GM18873 (cell line): ENCODE measurements around the gene DOHH.

Experiments used
- ATAC-seq: cut with Tn5 transposase; IDR thresholded peaks from one replicate; pipeline ENCODE4 v1.9.1; 2021; ENCODE audit warnings: mild to moderate bottlenecking, moderate library complexity, moderate number of reproducible peaks; ENCODE audit not compliant: unreplicated experiment, low FRiP score

Gene DOHH

DNA sequence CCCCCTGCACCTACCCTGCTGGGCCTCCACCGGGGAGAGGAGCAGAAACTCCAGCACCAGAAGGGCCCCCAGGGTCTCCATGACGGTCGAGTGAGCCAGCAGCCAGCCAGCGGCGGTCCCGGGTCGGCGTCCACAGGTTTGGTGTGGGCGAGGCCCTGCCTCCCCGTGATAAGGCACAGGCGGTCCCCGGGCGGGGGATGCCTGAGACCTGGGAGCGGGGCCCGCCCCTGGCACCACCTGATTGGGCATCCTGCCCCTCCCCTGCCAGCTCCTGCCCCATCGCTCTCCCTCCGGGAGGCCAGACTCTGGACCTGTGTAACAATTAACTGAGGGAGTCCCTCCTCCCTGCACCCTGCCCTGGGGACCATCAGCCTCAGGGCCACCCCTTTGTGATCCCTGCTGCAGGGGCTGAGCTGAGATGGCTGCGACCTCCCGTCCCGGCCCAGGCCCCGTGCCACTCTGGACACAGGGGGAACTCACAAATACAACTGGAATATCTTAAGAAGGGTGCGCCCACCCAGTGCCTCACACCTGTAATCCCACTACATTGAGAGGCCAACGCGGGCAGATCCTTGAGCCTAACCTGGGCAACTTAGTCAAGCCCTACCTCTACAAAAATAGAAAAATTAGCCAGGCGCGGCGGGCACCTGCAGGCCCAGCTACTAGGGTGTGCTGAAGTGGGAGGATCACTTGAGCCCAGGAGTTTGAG, 19.9 kb downstream of the DOHH start, which contains the start of gene SMIM24:
Gene SMIM24 (minus strand): TSS at position 143 of the 709 bp plus-strand sequence. CDS start 62 bp downstream, at position 81.
- no peak for ATAC-seq

DNA sequence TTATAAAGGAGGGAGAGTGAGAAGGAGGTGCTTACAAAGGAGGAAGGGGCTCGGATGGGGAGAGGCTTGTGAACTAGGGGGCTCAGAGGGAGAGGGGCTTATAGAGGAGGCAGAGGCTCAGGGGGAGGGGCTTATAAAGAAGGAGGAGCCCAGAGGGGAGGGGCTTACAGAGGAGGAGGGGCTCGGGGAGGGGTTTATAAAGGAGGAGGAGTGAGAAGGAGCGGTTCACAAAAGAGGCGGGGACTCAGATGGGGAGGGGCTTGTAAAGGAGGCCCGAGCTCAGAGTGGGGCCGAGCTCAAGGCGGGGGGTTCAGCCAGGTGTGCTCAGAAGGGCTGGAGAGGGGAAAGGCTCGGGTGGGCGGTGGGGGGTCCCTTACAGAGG, 20.6 kb downstream of the DOHH start:
- no peak for ATAC-seq

DNA sequence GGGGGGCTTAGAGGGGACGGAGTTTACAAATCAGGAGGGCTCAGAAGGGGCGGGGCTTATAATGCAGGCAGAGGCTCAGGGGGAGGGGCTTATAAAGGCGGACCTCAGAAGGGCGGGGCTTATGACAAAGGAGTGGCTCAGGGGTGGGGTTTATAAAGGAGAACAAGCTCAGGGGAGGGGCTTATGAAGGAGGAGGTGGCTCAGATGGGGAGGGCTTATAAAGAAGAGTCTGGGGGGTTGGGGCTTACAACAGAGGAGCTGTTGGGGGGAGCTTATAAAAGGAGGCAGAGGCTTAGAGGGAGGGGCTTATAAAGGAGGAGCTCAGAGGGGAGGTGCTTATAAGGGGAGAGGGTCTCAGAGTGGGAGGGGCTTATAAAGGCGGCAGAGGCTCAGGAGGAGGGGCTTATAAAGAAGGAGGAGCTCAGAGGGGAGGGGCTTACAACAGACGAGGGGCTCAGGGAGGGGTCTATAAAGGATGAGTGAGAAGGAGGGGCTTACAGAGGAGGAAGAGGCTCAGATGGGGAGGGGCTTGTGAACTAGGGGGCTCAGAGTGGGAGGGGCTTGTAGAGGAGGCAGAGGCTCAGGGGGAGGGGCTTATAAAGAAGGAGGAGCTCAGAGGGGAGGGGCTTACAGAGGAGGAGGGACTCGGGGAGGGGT, 21.2 kb downstream of the DOHH start:
- no peak for ATAC-seq

DNA sequence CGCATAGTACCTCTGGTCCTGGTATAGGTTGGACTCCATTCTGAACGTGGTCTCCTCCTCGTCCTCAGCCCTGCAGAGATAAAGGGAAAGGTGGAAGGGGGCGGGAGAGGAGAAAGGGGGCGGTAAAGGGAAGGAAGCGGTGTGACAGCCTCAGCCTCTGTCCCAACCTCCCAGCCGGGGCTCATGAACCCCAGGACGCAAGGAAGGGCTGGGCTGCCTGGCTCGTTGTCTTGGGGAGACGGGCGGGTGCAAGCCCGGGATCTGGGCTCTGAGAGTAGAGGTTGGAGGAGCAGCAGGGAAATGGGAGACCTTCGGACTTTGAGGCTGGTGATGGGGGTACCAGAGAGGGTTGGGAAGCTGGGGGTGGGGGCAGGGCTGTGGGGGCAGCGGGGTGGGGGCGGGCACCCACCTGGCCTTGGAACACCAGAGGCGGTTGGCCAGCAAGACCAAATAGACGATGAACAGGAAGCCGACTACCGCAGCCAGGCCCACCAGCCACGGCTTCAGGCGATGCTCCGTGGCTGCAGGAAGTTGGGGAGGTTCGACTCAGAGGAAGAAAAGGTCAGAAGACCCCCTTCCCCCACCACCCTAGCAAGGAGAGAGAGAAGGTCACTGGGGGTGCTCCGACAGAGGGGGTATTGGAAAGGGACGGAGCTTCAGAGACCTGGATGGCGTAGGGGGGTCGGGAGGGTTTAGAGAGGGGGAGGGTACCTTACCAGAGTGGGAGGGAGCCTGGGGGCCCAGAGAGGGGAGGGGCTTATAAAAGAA, 21.9 kb downstream of the DOHH start:
- ATAC-seq, result no peak

DNA sequence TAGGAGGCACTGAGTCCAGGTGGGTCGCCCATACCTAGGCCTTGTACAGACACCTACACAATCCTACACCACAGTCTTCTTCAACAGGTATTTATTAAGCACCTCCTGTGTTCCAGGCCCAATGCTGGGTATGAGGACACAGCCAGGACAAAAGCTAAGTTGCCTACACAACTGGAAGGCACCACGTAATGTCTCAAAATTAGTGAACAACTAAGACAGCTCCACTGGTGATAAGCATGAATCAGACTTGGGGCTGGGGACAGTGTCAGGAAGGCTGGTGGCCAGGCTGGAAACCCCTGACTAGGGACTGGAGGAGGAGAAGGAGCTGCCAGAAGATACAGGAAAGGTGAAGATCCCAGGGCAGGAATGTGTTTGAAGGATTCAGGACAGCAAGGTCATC, 22.5 kb downstream of the DOHH start:
- ATAC-seq, result no peak

- no peak for ATAC-seq
These were observed 23.0 kb downstream of the DOHH start for GRCh38 chr19:3477506-3477905.

DNA sequence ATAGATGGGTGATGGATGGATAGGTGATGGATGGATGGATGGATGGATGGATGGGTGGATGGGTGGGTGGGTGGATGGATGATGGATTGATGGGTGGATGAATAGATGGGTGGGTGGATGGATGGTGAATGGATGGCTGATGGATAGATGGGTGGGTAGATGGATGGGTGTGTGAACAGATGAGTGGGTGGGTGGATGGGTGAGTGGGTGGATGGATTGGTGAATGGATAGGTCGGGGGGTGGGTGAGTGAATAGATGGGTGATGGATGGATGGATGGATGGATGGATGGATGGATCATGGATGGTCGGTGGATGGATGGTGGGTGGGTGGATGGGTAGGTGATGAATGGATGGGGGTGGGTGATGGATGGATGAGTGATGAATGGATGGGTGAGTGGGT, 23.6 kb downstream of the DOHH start:
- no peak for ATAC-seq

GRCh38 chr19:3475449-3475848, 25.0 kb downstream of the DOHH start:
- ATAC-seq, result no peak

DNA sequence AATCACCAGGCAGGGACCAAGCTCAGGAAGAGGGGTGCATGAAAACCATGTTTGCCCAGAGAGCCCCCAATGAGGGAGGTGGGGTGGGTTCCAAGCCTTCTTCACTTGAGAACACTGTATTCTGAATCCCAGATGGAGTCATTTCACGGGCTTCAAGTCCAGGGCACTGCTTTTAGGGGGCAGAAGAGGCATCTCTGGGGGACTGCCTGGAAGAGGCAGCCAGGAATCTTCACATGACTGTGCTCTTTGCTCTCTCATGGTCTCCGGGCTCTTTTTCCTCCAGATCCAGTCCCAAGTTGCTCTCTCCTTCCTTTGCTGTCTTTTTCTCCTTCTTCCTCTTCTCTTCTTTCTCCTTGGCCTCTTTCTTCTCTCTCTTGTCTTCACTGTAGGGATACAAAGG, 25.9 kb downstream of the DOHH start:
- no peak for ATAC-seq

GRCh38 chr19:3474010-3474409, 26.5 kb downstream of the DOHH start:
- ATAC-seq, result no peak

- ATAC-seq, result no peak
These were observed 28.4 kb downstream of the DOHH start for GRCh38 chr19:3471954-3472655.

- ATAC-seq, result no peak
These were observed 29.9 kb downstream of the DOHH start for GRCh38 chr19:3470500-3471128.

- ATAC-seq, result no peak
These were observed 30.6 kb downstream of the DOHH start for GRCh38 chr19:3469638-3470499.

DNA sequence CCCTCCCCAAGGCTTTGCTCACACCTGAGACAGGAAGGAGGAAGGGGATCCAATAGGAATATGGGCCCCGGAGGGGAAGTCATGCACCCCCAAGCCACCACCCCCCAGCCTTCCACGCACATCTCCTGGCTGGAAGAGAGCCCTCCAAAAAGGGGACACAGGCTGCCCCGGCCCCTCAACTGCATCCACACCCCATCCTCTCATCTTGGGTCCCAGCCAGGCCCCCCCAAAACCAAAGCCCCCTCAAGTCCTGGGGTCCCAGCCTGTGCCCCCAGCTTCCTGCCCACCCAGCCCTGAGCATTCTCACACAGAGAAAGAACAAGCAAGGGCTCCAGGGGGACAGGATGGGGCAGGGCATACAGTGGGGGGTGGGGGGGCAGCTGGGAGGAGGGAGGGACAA, 32.3 kb downstream of the DOHH start:
- ATAC-seq, result no peak

DNA sequence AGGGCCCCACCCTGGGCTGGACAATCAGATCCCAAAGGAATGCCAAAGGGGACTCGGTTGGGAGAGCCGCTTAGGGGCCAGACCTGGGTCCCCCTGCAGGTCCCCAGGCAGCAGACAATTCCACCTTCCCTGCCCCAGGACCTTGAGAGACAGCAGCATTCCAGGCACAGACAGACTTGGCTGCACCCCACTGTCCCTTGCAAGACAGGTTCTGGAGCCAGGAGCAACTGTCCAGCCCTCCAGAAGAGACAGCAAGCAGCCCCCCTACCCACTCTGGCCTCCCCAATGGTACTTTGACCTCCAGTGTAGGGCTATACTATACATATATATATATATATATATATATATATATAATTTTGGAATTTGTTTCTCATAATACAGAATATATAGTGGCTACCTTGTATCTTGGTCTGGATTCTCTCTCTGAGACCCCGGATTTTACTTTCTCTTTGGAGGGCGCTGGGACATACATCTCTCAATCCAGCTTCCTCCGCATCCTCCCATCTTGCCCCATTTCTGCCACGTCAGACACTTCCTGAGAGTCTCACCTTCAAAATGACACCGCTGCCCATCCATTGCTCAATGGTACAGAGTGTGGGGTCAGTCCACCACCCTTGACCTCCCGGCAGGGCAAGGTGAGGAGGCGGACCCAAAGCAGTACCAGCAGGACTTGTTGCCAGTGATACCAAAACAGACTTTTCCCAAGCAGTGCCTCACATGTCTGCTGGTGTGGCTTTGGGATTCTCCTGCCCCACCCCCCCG, 32.9 kb downstream of the DOHH start:
- no peak for ATAC-seq

DNA sequence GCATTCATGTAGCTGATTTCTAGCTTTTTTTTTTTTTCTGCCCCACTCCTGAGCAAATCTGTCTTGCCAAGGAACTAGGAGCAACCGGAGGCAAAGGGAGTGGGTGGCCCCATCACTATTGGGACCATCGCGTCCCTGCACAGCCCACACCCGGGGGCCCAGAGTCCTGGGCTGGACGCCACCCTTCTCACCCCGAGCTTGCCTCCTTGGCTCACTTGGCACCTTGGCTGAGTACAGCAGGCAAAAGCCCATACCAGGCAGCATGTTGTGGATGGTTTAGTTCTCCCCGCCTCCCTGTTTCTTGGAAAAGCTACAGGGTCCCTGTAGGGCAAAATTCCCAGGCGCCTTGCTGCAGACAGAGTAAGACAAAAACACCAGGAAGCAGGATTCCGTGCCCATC, 33.8 kb downstream of the DOHH start:
- ATAC-seq, result no peak

DNA sequence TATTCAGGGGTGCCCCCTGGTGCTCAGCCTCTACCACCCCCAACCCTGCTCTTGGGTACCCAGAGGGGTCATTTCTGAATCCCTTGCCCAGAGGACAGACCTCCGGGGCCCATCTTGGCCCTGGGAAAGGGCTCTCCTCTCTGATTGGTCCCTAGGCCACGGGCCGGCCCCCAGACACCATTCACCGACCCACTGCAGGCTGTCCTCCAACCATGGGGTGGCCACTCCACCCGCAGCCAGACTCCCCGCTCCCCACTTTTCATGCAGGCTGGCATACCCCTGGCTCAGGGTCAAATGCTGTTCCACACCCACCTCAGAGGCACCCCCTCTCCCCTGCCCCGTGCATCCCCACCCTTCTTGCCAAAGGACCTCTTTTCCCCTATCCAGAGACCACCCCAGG, 34.9 kb downstream of the DOHH start:
- ATAC-seq, result no peak

DNA sequence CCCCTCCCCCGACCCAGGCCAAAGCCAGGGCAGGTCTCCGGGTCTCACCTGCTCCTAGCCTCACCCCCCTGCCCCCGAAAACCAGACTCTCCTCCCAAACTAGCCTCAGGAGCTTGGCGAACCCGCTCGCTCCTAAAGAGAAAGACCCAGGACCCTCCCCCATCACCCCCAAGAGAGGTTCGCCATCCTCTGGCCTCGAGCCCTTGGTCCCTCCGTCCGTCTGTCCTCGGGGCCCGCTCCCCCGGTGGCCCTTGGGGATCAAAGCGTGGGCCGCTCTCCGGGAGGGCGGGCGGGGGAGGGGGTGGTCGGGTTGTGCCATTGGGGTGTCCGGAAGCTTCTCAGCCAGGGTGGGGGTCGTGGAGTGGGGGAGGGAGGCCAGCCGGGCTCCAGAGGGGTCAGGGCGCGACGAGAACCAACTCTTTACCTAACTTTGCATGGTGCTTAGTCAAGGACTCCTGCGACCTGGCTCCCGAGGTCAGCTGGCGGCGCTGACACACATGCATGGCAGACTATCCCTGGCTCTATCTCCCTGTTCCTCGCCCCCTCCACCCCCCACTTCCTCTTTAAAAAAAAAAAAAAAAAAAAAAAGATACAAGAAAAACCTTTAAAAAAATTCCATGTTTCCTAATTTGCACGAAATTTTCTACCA, 35.8 kb downstream of the DOHH start:
- ATAC-seq, result no peak
